Activated CD8-positive, alpha-beta T cell treated with anti-CD3 and anti-CD28 coated beads for 36 hours (primary cell): Measurements from ENCODE around the gene EXT2. TPM values are rescaled to one million over a fixed set of nuclear protein-coding genes. Genes with fewer than 3 reads are reported as not detected.

Experiments
- ATAC-seq: fragments of 200-7000 bp; cut with Tn5 transposase; one replicate; pipeline ENCODE4 v1.10.0; 2021; ENCODE audit warnings: mild to moderate bottlenecking, moderate library complexity
- CTCF ChIA-PET: fragments of 350-600 bp; sonication (Branson Sonifier 250); formaldehyde crosslinking; loops from one replicate; lab custom pipeline; 2021; ENCODE audit warnings: antibody characterized with exemption; lab: Charles Lee
- POLR2A ChIA-PET: fragments of 350-600 bp; sonication (Branson Sonifier 250); formaldehyde crosslinking; loops from one replicate; lab custom pipeline; 2021; ENCODE audit warnings: antibody characterized with exemption; lab: Charles Lee
- DNase-seq: peaks from one replicate; pipeline ENCODE4 v3.0.0-alpha.2; 2020
- H3K27ac Mint-ChIP-seq: one replicate; pipeline ENCODE4 v1.8.0; 2021; ENCODE audit warnings: mild to moderate bottlenecking, mixed read lengths
- H3K27me3 Mint-ChIP-seq: one replicate; pipeline ENCODE4 v1.8.0; 2021; ENCODE audit warnings: mixed read lengths
- H3K36me3 Mint-ChIP-seq: one replicate; pipeline ENCODE4 v1.8.0; 2021; ENCODE audit warnings: low read depth, mixed read lengths
- H3K4me1 Mint-ChIP-seq: one replicate; pipeline ENCODE4 v1.8.0; 2021; ENCODE audit warnings: low read depth, mixed read lengths
- H3K4me3 Mint-ChIP-seq: one replicate; pipeline ENCODE4 v1.8.0; 2021; ENCODE audit warnings: mild to moderate bottlenecking, moderate library complexity, mixed read lengths
- H3K9me3 Mint-ChIP-seq: one replicate; pipeline ENCODE4 v1.8.0; 2021; ENCODE audit warnings: mixed read lengths
- CTCF ChIP-seq: fragments of 200-600 bp; IDR thresholded peaks from one replicate; pipeline ENCODE4 v1.8.0; 2022; ENCODE audit warnings: antibody characterized with exemption, mild to moderate bottlenecking
- intact Hi-C: fragments of 100-400 bp; cut with micrococcal nuclease; formaldehyde crosslinking; loops from one replicate; pipeline ENCODE4 v1.10.0; 2022
- total RNA-seq, 2 experiments: library from RNA; stranded (reverse); gene quantifications; one replicate each; pipeline ENCODE4 v1.2.3, GENCODE V29; 2021

Gene EXT2
- total RNA-seq, 2 experiments from 2014 or later = 20.0 to 20.2 TPM

GRCh38 chr11:44257338-44258189, 162.1 kb downstream of the EXT2 start:
- Mint-ChIP-seq H3K4me1 (peaks cover 13% of the 10 kb centered on the region), H3K27ac (no peak overlapping the region), H3K9me3 (peaks cover 7% of the 10 kb centered on the region), H3K27me3 (no peaks in the 10 kb centered on the region), H3K4me3 (no peak overlapping the region), H3K36me3 (peaks cover 6% of the 10 kb centered on the region)
- POLR2A ChIA-PET = no interaction called here
- TF ChIP-seq CTCF = no peak
- DNase-seq (no peak), ATAC-seq (no peak)
- intact Hi-C loops = no loop called here
- CTCF ChIA-PET = interaction anchor here (1.3 kb wide), 1 partner anchor 15 kb away, joined by 3 read pairs; no protein-coding TSS in a partner anchor

- Mint-ChIP-seq H3K27me3 (no peaks in the 10 kb centered on the region), H3K9me3 (peaks cover 2% of the 10 kb centered on the region), H3K36me3 (peaks cover under 1% of the 10 kb centered on the region), H3K27ac (no peak overlapping the region), H3K4me1 (peaks cover 13% of the 10 kb centered on the region), H3K4me3 (no peak overlapping the region)
- intact Hi-C loops = no loop called here
- POLR2A ChIA-PET = no interaction called here
- no peak for TF ChIP-seq CTCF
- ATAC-seq = no peak
- CTCF ChIA-PET = no interaction called here
- DNase-seq = no peak
Measured at GRCh38 chr11:44258190-44258489, 162.7 kb downstream of the EXT2 start.

GRCh38 chr11:44258839-44259420, 163.5 kb downstream of the EXT2 start:
- Mint-ChIP-seq H3K27ac (no peak overlapping the region), H3K4me1 (peaks cover 13% of the 10 kb centered on the region), H3K9me3 (no peaks in the 10 kb centered on the region), H3K36me3 (no peaks in the 10 kb centered on the region), H3K4me3 (no peak overlapping the region), H3K27me3 (no peaks in the 10 kb centered on the region)
- POLR2A ChIA-PET = no interaction called here
- intact Hi-C loops = no loop called here
- ATAC-seq (no peak), DNase-seq (no peak)
- TF ChIP-seq CTCF = no peak
- CTCF ChIA-PET = no interaction called here

- Mint-ChIP-seq H3K27me3 (no peaks in the 10 kb centered on the region), H3K27ac (no peak overlapping the region), H3K4me3 (no peak overlapping the region), H3K36me3 (no peaks in the 10 kb centered on the region), H3K9me3 (no peaks in the 10 kb centered on the region), H3K4me1 (peaks cover 13% of the 10 kb centered on the region)
- ATAC-seq = no peak
- POLR2A ChIA-PET = no interaction called here
- CTCF ChIA-PET = no interaction called here
- intact Hi-C loops = no loop called here
- DNase-seq = no peak
- TF ChIP-seq CTCF = no peak
Measured at GRCh38 chr11:44260081-44260480, 164.6 kb downstream of the EXT2 start.
